Neural progenitor cell (in vitro differentiated cells): Measurements from ENCODE around the gene UGT2A1.

Source experiments
- EZH2 ChIP-seq: fragments of 200-600 bp; sonication (generic); IDR thresholded peaks from 2 replicates; pipeline ENCODE4 v1.6.1; 2017; ENCODE audit warnings: antibody characterized with exemption, mild to moderate bottlenecking, moderate library complexity
- TF ChIP-seq, protein P1 (sequence below): fragments of 200-600 bp; sonication (generic); IDR thresholded peaks from 2 replicates; pipeline ENCODE4 v1.5.1; 2017; ENCODE audit warnings: antibody characterized with exemption, mild to moderate bottlenecking

DNA sequence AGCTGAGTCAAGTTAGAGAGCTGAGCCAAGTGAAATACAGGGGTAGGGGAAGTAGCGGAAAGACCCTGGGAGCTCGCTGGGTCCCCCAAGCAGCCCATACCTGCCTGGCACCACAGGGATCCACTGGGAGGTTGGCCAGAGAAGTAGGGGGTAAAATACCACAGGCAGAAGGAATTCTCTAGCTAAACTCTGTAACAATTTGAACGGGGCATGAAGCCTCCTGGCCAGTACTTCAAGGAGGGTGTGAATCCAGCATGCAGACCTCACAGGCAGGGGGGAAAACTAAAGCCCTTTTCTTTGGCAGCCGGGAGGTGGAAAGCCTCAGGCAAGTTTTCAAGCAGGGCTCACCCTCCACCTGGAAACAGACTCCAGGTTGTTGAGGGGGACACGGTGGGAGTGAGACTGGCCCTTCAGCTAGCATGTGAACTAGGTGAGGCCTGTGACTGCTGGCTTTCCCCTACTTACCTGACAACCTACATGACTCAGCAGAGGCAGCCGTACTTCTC, 3.7 kb upstream of the UGT2A1 start:
- TF ChIP-seq, protein P1, sequence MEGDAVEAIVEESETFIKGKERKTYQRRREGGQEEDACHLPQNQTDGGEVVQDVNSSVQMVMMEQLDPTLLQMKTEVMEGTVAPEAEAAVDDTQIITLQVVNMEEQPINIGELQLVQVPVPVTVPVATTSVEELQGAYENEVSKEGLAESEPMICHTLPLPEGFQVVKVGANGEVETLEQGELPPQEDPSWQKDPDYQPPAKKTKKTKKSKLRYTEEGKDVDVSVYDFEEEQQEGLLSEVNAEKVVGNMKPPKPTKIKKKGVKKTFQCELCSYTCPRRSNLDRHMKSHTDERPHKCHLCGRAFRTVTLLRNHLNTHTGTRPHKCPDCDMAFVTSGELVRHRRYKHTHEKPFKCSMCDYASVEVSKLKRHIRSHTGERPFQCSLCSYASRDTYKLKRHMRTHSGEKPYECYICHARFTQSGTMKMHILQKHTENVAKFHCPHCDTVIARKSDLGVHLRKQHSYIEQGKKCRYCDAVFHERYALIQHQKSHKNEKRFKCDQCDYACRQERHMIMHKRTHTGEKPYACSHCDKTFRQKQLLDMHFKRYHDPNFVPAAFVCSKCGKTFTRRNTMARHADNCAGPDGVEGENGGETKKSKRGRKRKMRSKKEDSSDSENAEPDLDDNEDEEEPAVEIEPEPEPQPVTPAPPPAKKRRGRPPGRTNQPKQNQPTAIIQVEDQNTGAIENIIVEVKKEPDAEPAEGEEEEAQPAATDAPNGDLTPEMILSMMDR, result no peak
- no peak for TF ChIP-seq EZH2
